Measurements from ENCODE around the gene TNFRSF19.

GRCh38 chr13:23557043-23557442, 13.2 kb upstream of the TNFRSF19 start:
- TF ChIP-seq, protein P1, sequence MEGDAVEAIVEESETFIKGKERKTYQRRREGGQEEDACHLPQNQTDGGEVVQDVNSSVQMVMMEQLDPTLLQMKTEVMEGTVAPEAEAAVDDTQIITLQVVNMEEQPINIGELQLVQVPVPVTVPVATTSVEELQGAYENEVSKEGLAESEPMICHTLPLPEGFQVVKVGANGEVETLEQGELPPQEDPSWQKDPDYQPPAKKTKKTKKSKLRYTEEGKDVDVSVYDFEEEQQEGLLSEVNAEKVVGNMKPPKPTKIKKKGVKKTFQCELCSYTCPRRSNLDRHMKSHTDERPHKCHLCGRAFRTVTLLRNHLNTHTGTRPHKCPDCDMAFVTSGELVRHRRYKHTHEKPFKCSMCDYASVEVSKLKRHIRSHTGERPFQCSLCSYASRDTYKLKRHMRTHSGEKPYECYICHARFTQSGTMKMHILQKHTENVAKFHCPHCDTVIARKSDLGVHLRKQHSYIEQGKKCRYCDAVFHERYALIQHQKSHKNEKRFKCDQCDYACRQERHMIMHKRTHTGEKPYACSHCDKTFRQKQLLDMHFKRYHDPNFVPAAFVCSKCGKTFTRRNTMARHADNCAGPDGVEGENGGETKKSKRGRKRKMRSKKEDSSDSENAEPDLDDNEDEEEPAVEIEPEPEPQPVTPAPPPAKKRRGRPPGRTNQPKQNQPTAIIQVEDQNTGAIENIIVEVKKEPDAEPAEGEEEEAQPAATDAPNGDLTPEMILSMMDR (IDR thresholded peaks at IDR 0.05): no peak
- TF ChIP-seq POLR2A (IDR thresholded peaks at IDR 0.05): no peak

Data from heart left ventricle (tissue), 13 donors.